K562 (cell line): ENCODE results near the gene FAM20C. TPM values are rescaled to one million over a fixed set of nuclear protein-coding genes. Genes with fewer than 3 reads are reported as not detected.

Experiments used
- JUND ChIP-seq, 2 experiments: IDR thresholded peaks; 2 replicates in 1 of 2; 3 replicates in 1 of 2; pipeline ENCODE4 v1.6.1; 2011; ENCODE audit warnings: borderline replicate concordance in 2 of 2, low read depth in 2 of 2, low read length in 2 of 2, improper control_type of control experiment in 1 of 2, missing biosample characterization in 1 of 2, missing genetic modification characterization in 1 of 2, missing genetic modification reagents in 1 of 2
- NFE2 ChIP-seq: IDR thresholded peaks from 2 replicates; pipeline ENCODE4 v1.6.1; 2014; ENCODE audit warnings: antibody characterized with exemption, low read depth
- NFXL1 ChIP-seq: fragments of 450-650 bp; formaldehyde crosslinking; IDR thresholded peaks from 2 replicates; pipeline ENCODE4 v1.4.0; 2021; ENCODE audit warnings: mild to moderate bottlenecking
- ZBTB7A ChIP-seq: IDR thresholded peaks from 2 replicates; pipeline ENCODE4 v1.6.1; 2011; ENCODE audit warnings: low read depth, mild to moderate bottlenecking, low read length, moderate library complexity, borderline replicate concordance; ENCODE audit not compliant: control insufficient read depth
- ZKSCAN3 ChIP-seq: fragments of 250-450 bp; sonication (Bioruptor Pico); IDR thresholded peaks from 2 replicates; pipeline ENCODE4 v1.4.0; 2020
- ZNF318 ChIP-seq, 2 experiments: fragments of 450-650 bp; IDR thresholded peaks; 2 replicates each; pipeline ENCODE4 v1.6.1; 2016; ENCODE audit warnings: mild to moderate bottlenecking in 2 of 2, borderline replicate concordance in 1 of 2, low read depth in 1 of 2, moderate library complexity in 1 of 2
- ZNF347 ChIP-seq: fragments of 450-650 bp; formaldehyde crosslinking; IDR thresholded peaks from 2 replicates; pipeline ENCODE4 v1.4.0; 2020; ENCODE audit warnings: low read depth, mild to moderate bottlenecking, moderate library complexity
- polyA plus RNA-seq, 8 experiments: library from polyadenylated mRNA; depleted of rRNA in 4 of 8; stranded (reverse) in 5 of 8; unstranded in 3 of 8; fragments of >200 nt; fragmentation: Nextera tagmentation in 2 of 8; fragmentation: Illumina TruSeq in 1 of 8; extraction: Ambion mirVana in 2 of 8; extraction: Trizol in 1 of 8; gene quantifications; 2 replicates each; pipeline versions ENCODE4 v1.2.1 to v1.2.3, GENCODE V29; 2011 to 2014; ENCODE audit warnings: inconsistent platforms in 1 of 8, missing spikeins in 1 of 8
- total RNA-seq, 7 experiments: library from RNA; depleted of rRNA in 6 of 7; stranded (reverse); fragments of >200 nt in 6 of 7; fragmentation: Illumina TruSeq in 2 of 7; extraction: Trizol in 2 of 7; gene quantifications; 2 replicates each; pipeline versions ENCODE4 v1.2.1 to v1.2.3, GENCODE V29; 2011 to 2021; ENCODE audit warnings: low replicate concordance in 1 of 7

FAM20C gene
- total and polyA plus RNA-seq, 9 of the 15 experiments (the other 6 are each of a cell fraction or from before 2014, with no cell fraction given), result 0.09 TPM; not detected in 8

- TF ChIP-seq ZNF318 (IDR thresholded peaks at IDR 0.05; ENCODE audit: borderline replicate concordance in 1 of 2, low read depth in 1 of 2), result no peak
- TF ChIP-seq ZKSCAN3, result no peak
- TF ChIP-seq NFE2, result no peak
- no peak for TF ChIP-seq ZBTB7A
- no peak for TF ChIP-seq ZNF347 (CRISPR knock-in tag)
- no peak for TF ChIP-seq JUND (IDR thresholded peaks at IDR 0.05; ENCODE audit: borderline replicate concordance, low read depth, low read length)
- no peak for TF ChIP-seq JUND (tag; IDR thresholded peaks at IDR 0.05; ENCODE audit: borderline replicate concordance, low read depth, low read length)
- TF ChIP-seq NFXL1 (CRISPR knock-in tag), result no peak
Measured at GRCh38 chr7:257647-257992, 65.2 kb downstream of the FAM20C start (continued).
